ENCODE results near the gene BSX. TPM values are rescaled to one million over a fixed set of nuclear protein-coding genes. Genes with fewer than 3 reads are reported as not detected.

Gene BSX
- not detected for polyA plus RNA-seq (ENCODE audit: insufficient read length in 12 of 12)
- long read RNA-seq, donor 1 = 0 reads
- long read RNA-seq, donor 2 = 0 reads
- long read RNA-seq, donor 3 = 0 reads
- long read RNA-seq, donor 4 = 0 reads
- long read RNA-seq, donor 5 = 0 reads
- long read RNA-seq, donor 6 = 0 reads
- long read RNA-seq, donor 7 = 0 reads
- long read RNA-seq, donor 8 = 0 reads
- long read RNA-seq, donor 9 = 0 reads
- long read RNA-seq, donor 10 = 0 reads
- long read RNA-seq, donor 11 = 0 reads

DNA sequence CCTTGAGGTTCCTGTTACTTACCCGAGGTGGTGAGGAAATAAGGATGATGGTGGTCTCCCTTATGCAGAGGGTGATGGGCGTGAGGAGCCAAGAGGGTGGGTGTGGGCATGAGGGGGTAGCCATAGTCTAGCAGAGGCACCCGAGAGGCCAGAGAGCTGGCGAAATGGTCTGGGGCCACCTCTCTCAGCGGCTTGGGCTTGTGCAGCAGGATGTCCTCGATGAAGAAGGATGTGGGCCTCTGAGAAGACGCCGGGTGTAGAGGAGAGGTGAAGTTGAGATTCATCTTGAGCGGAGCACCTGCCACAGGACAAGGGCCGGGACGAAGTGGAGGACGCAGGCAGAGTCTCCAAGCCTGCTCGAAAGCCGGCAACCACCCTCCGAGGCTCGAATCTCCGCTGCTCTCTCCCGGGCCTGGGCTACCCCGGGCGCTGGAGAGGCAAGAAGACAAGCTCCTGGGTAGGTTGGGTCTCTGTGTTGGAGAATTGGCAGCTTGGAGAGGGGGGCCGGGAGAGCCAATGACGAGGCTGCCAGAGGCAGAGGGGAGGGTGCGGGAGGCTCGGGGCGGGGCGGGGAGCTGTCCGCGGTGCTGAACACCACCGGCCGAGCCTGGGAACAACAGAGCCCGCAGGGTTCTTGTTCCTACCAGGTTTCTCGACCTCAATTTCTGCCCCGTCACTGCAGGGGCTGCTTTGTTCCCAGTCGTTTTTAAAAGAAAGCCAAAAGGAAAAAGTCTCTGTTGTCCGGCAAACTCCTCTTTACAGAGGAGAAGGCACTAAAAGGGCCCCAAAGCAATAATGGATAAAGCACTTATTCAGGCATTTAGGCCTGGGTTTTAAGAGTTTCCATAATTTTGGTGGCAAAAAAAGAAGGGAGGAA, at the start of gene BSX:
Gene BSX, minus strand, starts transcription at position 447 of the 877 bp plus-strand sequence. Its CDS starts 163 bp downstream, at position 284.
- DNase-seq = peak; percentile 59

DNA sequence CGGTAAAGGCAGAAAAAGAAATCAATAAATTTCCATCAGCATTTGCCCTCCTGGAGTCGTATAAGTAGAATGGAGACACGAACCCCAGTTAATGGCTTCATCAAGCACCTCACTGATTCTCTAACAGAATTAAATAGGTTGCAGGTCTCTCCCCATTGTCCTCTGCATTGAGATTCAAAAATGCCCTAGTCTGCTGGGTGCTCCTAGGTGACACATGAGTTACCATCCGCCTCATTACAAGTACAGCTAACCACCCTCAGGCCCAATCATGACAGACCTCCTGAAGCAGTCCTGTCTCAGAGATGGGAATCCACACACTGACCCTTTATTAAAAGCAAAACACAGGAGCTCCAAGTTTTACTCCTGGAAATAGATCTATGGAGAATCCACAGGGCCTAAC, 48.9 kb upstream of the BSX start:
- no peak for DNase-seq

DNA sequence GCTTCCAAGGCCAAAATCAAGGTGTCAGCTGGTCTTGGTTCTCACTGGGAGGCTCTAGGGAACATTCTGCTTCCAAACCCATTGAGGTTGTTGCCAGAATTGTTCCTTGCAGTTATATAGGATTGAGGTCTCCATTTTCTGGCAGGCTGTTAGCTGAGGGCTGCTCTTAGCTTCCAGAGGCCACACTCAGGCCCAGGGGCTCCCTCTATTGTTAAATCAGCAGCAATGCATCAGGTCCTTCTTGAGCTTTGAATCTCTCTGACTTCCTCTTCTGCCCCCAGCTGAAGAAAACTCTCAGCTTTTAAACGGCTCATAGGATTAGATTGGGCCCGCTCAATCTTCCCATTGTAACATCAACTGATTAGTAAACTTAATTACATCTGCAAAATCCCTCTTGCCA, 39.3 kb upstream of the BSX start:
- DNase-seq = peak; percentile 13

DNA sequence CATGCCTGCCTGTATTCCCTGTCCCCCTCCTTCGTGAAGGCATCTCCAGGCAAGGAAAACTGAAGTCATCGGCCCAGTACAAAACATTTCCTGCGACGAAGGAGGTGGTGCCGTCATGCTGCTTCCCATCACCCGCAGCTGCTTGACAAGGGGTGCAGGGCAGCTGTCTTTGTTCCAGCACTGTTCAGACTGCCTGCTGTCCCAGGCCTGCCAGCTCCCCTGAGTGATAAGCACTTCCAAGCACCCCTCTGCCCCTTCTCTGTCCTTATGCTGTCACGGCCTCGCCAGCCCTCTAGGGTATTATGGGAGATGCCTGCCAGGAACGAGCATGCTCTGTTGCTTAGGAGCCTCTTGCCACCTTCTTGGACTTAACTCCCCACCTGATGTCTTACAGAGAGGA, 37.1 kb upstream of the BSX start:
- DNase-seq = no peak

DNA sequence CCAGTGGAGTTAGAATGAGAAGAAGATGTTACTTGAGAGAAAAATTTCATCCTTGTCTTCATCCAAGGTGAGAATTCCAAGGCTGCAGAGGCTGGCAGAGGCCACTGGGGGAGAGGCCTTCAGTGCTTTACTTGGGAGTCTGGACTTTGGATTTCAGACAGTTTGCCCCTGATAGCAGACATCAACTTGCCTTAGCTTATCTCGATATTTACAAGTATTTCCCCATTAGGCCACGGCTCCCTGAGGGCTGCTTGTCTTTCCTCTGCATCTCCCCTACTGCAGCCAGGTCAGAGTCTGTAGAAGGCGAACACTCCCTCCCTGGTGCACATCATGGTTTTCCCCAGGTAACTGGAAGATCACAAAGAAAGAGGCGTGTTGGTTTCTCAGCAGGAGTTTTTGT, 29.9 kb upstream of the BSX start:
- no peak for DNase-seq

DNA sequence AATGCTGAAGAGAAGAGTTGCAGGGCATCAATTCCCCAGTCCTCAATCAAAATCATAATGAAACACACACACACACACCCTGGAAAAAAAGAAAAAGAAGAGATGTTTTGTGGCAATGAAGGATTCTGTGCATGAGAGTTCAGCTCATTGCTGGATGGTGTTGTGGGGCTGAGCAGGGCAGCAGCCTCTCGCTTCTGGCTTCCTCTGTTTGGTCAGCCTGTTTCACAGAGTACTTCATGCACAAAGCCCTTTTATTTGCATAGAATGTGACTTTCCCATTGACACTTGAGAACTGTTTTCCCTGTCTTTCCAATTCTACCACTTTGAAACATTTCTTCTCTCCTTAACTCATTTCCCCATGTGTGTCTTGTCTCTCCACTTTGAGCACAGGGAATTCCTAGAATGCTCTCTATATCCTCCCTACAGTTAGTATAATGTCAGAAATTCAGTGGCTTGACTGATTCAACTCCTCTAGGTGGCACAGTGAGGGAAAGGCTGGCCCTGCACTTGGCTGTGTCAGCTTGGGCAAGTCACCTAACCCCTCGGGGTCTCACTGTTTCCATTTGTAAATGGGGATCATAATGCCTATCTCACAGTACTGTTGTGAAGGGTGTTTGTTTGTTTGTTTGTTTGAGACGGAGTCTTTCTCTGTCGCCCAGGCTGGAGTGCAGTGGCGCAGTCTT, 25.4 kb upstream of the BSX start:
- DNase-seq = no peak

DNA sequence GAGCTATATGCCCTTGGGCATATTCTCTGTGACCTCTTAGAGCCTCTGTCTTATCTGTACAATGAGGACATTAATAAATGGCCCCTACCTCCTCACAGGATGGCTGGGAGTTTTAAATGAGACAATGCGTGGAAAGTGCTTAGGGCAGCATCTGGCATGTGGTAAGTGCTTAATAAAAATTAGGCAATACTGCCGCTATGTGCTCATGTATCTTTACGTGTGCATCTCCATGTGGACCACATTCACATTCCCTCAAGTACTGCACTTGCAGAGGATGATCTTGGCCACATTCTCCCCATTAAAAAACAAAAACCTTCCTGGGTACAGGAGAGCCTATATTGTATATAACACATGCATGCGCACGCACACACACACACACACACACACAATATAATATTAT, 19.1 kb upstream of the BSX start:
- no peak for DNase-seq

DNA sequence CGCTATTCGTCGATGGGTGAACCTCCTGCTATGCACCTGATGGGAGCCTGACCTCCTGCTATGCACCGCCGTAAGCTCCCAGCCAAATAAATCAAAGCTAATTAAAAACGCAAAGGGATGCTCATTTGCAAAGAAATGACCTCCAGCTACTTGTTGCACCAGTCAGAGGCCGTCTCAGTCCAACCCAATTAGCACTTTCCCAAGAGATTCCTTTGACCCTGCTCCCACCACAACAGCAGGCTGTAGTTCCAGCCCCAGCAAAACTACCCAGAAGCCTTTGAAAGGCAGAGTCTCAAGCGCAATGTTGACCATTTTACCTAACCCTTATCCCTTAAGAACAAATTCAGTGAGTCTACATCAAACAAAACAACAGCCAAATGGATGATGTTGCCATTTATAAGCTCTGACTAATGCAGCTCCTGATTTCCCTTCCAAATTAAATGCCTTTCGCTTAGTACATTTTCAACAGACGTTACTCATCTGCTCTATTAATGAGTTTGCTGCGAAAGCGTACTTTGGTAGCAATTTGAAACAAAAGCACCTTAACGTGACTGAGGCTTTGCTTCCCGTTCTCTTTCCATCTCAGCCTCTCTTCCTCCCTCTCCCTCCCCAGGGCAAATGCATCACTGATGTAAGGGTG, 17.2 kb upstream of the BSX start:
- no peak for DNase-seq

DNA sequence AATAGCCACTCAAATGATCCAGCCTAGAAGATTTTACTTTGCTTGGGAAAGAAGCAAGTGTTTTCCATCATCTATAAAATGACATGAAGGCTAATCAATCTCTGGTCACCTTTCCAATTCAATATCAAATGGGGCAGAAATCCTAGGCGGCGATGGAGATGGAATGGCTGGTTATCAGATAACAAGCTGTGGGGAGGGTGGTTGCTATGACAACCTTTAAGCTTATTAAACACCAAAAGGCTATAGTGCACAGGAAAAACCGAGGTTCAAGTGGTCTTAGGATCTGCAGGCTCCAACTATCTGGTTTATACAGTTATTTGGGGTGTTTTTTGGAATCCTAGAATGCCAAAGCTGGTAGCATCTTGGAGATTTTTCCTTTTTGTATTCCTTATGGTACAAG, 13.9 kb upstream of the BSX start:
- DNase-seq = no peak

DNA sequence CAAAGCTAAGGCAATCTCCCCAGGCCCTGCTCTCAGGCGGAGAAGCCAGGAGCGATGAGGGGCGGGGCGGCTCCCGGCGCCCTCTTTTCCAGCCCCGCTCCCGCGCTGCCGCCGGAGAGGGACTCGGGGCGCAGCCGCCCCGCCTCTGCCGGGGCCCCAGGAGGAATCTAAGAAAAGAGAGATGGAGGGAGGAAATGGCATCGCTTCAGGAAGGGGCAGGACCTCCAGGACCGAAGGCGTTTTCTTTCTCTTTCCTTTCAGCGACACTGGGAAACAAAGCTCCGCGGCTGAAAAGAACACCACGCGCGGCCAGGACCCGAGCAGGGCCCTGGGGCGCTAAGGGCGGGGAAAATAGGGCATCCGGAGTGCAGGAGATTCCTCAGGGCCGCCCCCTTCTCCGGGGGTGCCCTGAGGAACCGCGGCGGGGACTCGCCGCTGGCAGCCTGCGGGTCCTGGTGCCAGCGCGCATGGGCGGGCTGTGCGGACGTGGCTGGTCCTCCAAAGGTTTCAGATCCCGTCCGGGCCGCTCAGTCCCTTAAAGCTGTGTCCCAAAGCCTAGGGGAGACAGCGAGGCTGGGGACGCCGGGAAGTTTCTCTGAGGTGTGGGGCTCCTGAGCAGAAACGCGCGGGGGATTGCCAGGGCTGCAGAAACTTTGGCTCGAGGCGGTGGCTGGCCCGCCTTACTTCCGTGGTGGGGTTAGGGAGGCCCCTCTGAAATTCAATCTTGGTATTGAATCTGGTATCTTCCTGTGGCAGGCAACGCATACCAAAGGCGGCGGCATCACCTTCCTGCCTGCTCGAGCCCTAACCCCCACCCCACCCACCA, 2.8 kb upstream of the BSX start:
- no peak for DNase-seq

DNA sequence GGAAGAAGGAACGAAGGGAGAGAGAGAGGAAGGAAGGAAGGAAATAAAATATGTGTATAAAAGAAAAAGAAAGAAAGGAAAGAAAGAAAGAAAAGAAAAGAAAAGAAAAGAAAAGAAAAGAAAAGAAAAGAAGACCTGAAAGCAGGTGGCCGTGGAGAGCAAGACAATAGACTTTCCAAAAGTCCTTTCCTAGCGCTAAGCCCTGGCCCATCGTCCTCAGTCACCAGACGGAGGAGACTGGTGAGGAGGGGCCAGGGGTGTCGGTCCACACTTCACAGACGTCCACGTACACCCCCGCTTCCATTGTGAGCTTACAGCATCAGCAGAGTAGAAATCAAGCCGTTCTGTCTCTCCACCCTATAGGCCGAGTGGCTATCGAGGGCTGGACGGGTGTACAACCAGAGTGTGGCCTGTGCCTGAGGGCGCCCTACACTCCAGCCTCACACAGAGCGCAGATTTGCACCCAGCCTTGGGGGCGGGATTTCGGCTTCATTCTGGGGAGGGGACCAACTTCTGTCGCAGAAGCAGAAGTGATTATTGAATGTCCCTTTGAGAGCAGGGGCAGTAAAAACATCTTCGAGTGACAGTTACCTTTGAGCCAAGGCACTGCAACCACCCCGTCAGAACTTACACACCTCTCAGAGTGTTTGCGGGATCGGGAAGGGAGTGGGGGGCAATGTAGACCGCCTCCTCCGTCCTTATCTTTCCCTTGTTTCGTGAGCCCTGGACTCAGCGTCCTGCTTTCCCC, 2.0 kb upstream of the BSX start:
- no peak for DNase-seq

DNA sequence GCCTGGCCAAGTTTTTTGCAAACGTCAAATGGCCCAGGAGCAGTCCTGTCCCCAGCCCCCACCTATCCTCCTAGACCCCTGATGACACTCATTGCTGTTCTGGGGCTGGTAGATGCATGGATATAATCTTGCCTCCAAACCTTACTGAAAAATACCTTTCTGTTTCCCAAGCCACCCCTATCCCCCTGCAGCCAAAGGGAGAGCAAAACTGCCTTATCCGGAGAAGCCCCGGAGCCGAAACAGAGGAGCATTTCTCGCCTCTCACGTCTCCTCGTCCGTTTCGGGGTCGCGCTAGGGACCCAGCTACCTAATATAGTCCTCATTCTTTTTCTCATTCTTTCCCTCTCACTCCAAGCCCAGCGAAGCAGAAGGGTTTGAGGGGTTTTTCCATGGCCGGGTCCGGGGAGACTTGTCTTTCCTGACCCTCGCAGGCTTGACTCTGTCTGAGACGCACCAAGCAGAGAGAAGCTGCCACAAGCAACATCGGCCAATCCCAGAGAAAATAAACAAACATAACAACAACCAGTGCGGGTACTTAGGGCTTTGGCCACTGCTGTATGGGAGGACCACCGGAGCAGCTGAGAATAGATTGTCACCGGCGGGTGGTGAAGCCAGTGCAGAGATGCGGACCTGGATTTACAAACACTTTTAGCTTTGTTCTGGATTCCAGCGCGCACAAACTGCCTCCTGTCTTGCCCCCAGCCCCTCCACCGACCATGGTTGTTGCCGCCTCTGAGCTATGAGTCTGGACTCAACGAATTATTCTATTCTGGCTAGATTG, 1.6 kb downstream of the BSX start:
- no peak for DNase-seq

DNA sequence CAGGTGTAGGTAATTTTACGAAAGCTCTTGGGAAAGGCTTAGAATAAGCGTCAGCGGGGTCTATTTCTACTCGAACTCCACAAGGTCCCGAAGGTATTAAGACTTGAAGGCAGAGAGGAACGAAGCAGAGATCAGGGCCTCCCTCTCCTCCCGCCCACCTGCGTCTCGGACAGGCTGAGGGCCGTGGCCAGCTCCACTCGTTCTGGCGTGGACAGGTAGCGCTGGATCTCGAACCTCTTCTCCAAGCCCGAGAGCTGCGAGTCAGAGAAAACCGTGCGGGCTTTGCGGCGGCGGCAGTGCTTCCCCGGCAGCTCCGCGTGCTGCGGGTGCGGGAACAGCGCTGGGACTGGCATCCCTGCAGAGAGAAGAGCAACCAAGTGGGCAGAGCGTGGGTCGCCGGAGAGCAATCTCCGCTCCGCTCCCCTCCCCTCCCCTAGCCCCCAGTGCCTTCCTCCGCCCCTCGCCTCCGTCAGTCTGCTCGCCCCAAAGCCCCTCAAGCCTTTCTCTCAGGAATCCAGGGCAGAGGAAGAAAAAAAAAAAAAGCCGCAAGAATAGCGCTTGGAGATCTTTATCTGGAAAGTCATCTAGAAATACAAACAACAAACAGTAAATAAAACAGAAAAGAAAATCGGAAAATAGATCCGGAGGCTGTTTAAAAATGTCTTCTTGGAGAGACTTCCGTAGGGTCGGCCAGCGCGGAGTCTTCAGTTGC, 2.4 kb downstream of the BSX start:
- no peak for DNase-seq

DNA sequence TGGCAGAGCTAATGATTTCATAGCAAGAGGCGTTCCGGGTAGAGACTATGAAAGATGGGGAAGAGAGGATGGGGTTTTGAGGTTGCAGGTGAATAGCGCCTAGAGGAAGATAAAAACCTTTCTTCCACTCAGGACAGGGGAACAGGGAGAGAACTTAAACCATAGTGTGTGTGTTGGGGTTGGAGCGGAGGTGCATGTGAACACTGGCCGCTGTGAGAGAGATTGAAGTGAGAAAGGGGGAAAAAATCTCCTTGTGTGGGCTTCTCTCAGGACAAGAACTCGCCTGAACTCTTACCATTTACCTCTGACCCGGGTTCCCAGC, 3.4 kb downstream of the BSX start:
- DNase-seq = no peak

DNA sequence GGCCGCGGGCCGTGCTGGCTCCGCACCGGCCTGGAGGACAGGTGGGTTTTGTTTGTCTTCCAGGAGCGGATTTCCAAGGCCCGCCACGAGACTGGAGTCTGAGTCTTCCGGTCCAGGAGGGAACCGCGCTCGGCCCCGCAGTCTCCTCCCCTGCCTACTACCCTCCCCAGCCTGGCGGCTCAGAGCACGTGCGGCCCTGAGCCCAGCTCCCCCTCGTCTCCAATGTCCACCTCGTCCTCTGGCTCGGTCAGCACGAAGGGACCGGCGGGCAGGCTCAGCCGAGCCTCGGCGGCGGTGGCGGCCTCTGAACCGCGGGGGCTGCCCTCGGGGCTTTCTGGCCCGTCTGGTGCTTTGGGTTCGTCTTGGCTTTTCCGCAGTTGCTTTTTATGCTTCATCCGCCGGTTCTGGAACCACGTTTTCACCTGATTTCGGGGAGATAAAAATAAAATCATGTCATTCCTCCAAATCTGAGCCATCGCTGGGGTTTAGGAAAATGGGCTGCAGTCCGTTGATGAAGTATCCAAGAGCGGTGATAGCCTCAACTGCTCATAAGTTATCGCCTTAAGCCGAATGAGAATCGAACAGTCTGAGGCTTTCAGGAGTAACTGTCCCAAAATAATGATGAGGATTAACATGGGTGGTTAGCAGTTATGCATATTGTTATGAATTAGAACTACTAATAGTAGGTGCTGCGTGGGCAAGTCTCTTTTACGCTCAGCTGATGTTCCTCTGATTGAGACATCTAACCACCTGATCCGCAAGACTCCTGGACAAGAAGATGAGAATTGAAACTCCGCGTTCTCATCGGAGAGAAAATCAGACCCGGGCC, 4.0 kb downstream of the BSX start:
- no peak for DNase-seq

DNA sequence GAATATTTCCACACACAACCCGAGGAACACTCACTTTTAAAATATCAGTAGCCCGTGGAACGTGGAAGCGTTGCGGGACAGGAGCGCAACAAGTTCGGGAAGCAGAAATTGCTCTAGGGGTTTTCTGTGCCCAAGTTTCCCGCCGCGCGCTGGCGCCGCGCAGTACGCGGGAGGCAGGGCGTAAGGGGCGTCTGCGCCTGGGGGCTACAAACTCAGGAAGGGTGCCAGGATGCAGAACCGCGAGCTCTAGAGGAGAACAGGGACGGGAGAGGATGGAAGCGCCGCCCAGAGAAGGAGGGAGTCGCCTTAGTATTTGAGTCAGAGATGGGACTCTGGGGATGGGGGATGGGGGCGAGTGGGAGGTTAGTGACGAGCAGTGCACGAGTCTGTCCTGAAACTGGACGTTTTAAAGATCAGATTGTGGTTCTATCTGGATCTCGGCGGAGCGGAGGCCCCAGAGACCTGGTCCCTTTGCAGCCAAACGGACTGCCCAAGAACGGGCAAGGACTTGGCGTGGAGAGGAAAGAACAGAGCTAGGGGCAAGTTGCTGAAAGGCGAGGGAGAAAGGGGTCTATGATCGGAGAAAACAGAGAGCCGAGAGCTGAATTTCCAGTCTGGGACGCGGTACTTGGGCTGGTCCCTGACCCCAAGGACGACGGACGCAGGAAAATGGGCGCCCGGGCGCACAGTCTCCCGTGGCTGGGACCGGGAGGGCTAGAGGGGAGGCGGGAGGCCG, 4.7 kb downstream of the BSX start:
- no peak for DNase-seq

DNA sequence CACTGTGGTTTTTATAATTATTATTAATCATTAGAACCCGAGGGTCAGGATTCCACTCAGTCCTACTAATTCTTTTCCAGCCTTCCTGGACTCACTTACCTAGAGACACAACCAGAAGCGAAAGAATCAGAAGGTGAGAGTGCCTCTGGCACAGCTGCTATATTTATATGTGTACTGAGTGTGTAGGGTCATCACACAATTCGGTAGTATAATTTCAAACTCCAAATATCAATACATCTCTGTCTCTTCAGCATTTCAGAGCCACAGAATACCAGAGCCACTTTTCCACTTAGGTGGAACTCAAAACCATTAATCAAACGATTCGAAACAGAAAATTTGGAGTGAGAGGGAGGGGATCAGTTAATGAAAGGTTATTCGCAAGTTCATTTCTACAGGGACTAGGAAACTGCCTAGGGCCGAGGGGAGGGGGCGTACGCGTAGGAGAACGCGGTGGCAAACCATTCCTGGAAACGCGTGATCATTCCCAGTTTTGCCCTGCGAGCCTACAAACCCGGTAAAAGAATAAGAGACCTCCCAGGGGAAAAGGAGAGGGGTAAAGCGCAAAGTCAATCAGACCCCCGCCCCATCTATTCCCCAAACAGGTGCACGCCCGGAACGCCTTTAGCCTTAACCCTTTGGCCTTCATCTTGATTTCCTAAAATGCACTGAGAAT, 5.4 kb downstream of the BSX start:
- no peak for DNase-seq

Data from muscle of arm (tissue), 14 donors.